Endothelial cell of umbilical vein (primary cell): ENCODE results near the gene MYH10. TPM values are rescaled to one million over a fixed set of nuclear protein-coding genes. Genes with fewer than 3 reads are reported as not detected.

Experiments
- BruUV-seq: library from RNA; stranded (reverse); fragments of 400-500 nt; replicated peaks from 2 replicates; lab custom pipeline; 2021; lab: Mats Ljungman, UMichigan
- CTCF ChIA-PET: fragments of 300-600, 350-600 bp; sonication (Branson Sonifier 250); formaldehyde crosslinking; loops from one replicate; lab custom pipeline; 2021; ENCODE audit warnings: antibody characterized with exemption, inconsistent platforms; lab: Charles Lee
- POLR2A ChIA-PET: fragments of 300-600, 350-600 bp; sonication (Branson Sonifier 250); formaldehyde crosslinking; loops from one replicate; lab custom pipeline; 2021; ENCODE audit warnings: antibody characterized with exemption, inconsistent platforms; lab: Charles Lee
- DNase-seq: peaks from one replicate; pipeline ENCODE4 v3.0.0-alpha.2; 2011; ENCODE audit warnings: low read depth, low spot score
- FAIRE-seq: peaks from 2 replicates; lab custom pipeline; 2011; peaks lifted over from hg19 to GRCh38; lab: Jason Lieb, UNC
- H2AFZ ChIP-seq: 2 replicates; pipeline ENCODE4 v1.6.0; 2012; ENCODE audit warnings: low read depth, low read length, control low read depth, inconsistent platforms
- H3K27ac ChIP-seq: 2 replicates; pipeline ENCODE4 v1.5.1; 2011; ENCODE audit warnings: low read depth, mild to moderate bottlenecking, control low read depth, low read length, moderate library complexity; ENCODE audit not compliant: insufficient read depth
- H3K27me3 ChIP-seq, 2 experiments: 2 replicates each; pipeline versions ENCODE4 v1.6.0 to v1.6.1; 2011; ENCODE audit warnings: low read length in 2 of 2, mixed read lengths in 1 of 2; ENCODE audit not compliant: control insufficient read depth in 2 of 2, insufficient read depth in 2 of 2
- H3K36me3 ChIP-seq, 2 experiments: 2 replicates in 1 of 2; 3 replicates in 1 of 2; pipeline ENCODE4 v1.5.1; 2011; ENCODE audit warnings: low read length in 2 of 2, mild to moderate bottlenecking in 1 of 2, moderate library complexity in 1 of 2; ENCODE audit not compliant: control insufficient read depth in 2 of 2, insufficient read depth in 2 of 2; ENCODE audit errors: extremely low read depth in 1 of 2
- H3K4me1 ChIP-seq: 3 replicates; pipeline ENCODE4 v1.5.1; 2011; ENCODE audit warnings: mild to moderate bottlenecking, low read length; ENCODE audit not compliant: control insufficient read depth, insufficient read depth; ENCODE audit errors: extremely low read depth
- H3K4me2 ChIP-seq: 2 replicates; pipeline ENCODE4 v1.6.1; 2011; ENCODE audit warnings: low read length, control low read depth, mixed read lengths; ENCODE audit not compliant: insufficient read depth
- H3K4me3 ChIP-seq, 3 experiments: fragments of 200-600 bp in 1 of 3; sonication (generic), shearing (Covaris generic) in 1 of 3; replicated peaks in 1 of 3; 2 replicates each; pipeline ENCODE4 v1.5.1; 2011 to 2016; ENCODE audit warnings: control low read depth in 3 of 3, low read length in 3 of 3, mild to moderate bottlenecking in 2 of 3, inconsistent platforms in 1 of 3, low read depth in 1 of 3, moderate library complexity in 1 of 3; ENCODE audit not compliant: insufficient read depth in 1 of 3
- H3K79me2 ChIP-seq: 2 replicates; pipeline ENCODE4 v1.6.0; 2012; ENCODE audit warnings: low read length, inconsistent platforms; ENCODE audit not compliant: control insufficient read depth, insufficient read depth
- H3K9ac ChIP-seq: replicated peaks from 2 replicates; pipeline ENCODE3; 2011; ENCODE audit warnings: low read length, control low read depth; ENCODE audit not compliant: insufficient read depth; ENCODE audit errors: extremely low read depth
- H3K9me1 ChIP-seq: replicated peaks from 3 replicates; pipeline ENCODE4 v1.6.0; 2011; ENCODE audit warnings: mild to moderate bottlenecking, low read length; ENCODE audit not compliant: control insufficient read depth, insufficient read depth; ENCODE audit errors: extremely low read depth
- H3K9me3 ChIP-seq: replicated peaks from 2 replicates; pipeline ENCODE4 v1.5.1; 2012; ENCODE audit warnings: low read length, inconsistent platforms; ENCODE audit not compliant: control insufficient read depth, insufficient read depth
- H4K20me1 ChIP-seq: replicated peaks from 2 replicates; pipeline ENCODE3; 2011; ENCODE audit warnings: mild to moderate bottlenecking, low read length; ENCODE audit not compliant: control insufficient read depth, insufficient read depth; ENCODE audit errors: extremely low read depth
- CTCF ChIP-seq, 2 donors: IDR thresholded peaks; 1 replicate in 1 of 2; 2 replicates in 1 of 2; pipeline ENCODE4 v1.5.1; 2011; ENCODE audit warnings: low read length in 2 of 2, mild to moderate bottlenecking in 2 of 2, moderate library complexity in 2 of 2, control low read depth in 1 of 2, inconsistent platforms in 1 of 2, low read depth in 1 of 2; ENCODE audit not compliant: insufficient read depth in 1 of 2; ENCODE audit errors: extremely low read depth in 1 of 2
- EZH2 ChIP-seq: IDR thresholded peaks from 2 replicates; pipeline ENCODE4 v1.6.1; 2012; ENCODE audit warnings: borderline replicate concordance, low read depth, mild to moderate bottlenecking, moderate library complexity, low read length, inconsistent platforms; ENCODE audit not compliant: severe bottlenecking
- FOS ChIP-seq: IDR thresholded peaks from 2 replicates; pipeline ENCODE4 v1.6.1; 2011; ENCODE audit warnings: mild to moderate bottlenecking, low read length, moderate library complexity, borderline replicate concordance; ENCODE audit not compliant: insufficient read depth
- GATA2 ChIP-seq: IDR thresholded peaks from 2 replicates; pipeline ENCODE4 v1.7.0; 2011; ENCODE audit warnings: low read depth, mild to moderate bottlenecking, moderate library complexity, mixed read lengths, low read length; ENCODE audit not compliant: insufficient read length, insufficient read depth
- JUN ChIP-seq: IDR thresholded peaks from 2 replicates; pipeline ENCODE4 v1.6.1; 2011; ENCODE audit warnings: borderline replicate concordance, low read depth; ENCODE audit not compliant: insufficient read length, insufficient read depth
- MAX ChIP-seq: IDR thresholded peaks from 2 replicates; pipeline ENCODE4 v1.6.1; 2011; ENCODE audit not compliant: insufficient read depth, insufficient read length
- MYC ChIP-seq: IDR thresholded peaks from one replicate; pipeline ENCODE4 v1.6.1; 2011; ENCODE audit warnings: mild to moderate bottlenecking, low read depth, low read length
- POLR2A ChIP-seq: IDR thresholded peaks from 2 replicates; pipeline ENCODE4 v1.6.1; 2012; ENCODE audit warnings: low read depth, mild to moderate bottlenecking, control low read depth, low read length
- POLR2AphosphoS5 ChIP-seq: IDR thresholded peaks from 2 replicates; pipeline ENCODE4 v1.6.1; 2012; ENCODE audit warnings: low read depth, mild to moderate bottlenecking, control low read depth, low read length, moderate library complexity; ENCODE audit not compliant: insufficient read depth
- dilution Hi-C: fragments of 300-500 bp; cut with MboI; formaldehyde crosslinking; loops from one replicate; pipeline ENCODE4 v1.15.0; 2019; ENCODE audit warnings: low sequenced_read_pairs; ENCODE audit not compliant: extremely low pct_ligation_motif_present
- intact Hi-C: fragments of 100-400 bp; cut with micrococcal nuclease; formaldehyde crosslinking; loops from one replicate; pipeline ENCODE4 v1.10.0; 2022
- polyA plus RNA-seq, 4 experiments: library from polyadenylated mRNA; depleted of rRNA in 3 of 4; stranded (reverse) in 3 of 4; unstranded in 1 of 4; fragments of >200 nt; gene quantifications; 2 replicates each; pipeline versions ENCODE4 v1.2.1 to v1.2.3, GENCODE V29; 2011 to 2012; ENCODE audit warnings: missing spikeins in 1 of 4
- total RNA-seq: library from RNA; stranded (reverse); gene quantifications from 2 replicates; pipeline ENCODE4 v1.2.3, GENCODE V29; 2021

MYH10 gene
- total and polyA plus RNA-seq, 2 donors (not counting 3 experiments of a cell fraction or from before 2014, with no cell fraction given), result 73.4 to 232 TPM

- no peak overlapping the region for H3K27ac ChIP-seq
- H3K9ac ChIP-seq, result no peak overlapping the region
- peaks cover 38% of the 10 kb centered on the region for H3K79me2 ChIP-seq
- BruUV-seq, result no TSS peak
- no peak for DNase-seq
- no peak overlapping the region for H3K4me2 ChIP-seq
- intact Hi-C loops (no loop called here), dilution Hi-C loops (no loop called here)
- H3K36me3 ChIP-seq, result peaks cover 27 to 31% of the 10 kb centered on the region in 2 experiments
- no peak overlapping the region for H2AFZ ChIP-seq
- no peak overlapping the region for H3K4me3 ChIP-seq
- H4K20me1 ChIP-seq, result no peaks in the 10 kb centered on the region
- TF ChIP-seq MAX (no peak), MYC (no peak), CTCF (IDR thresholded peaks at IDR 0.05; ENCODE audit: extremely low read depth in 1 of 2, insufficient read depth in 1 of 2, low read depth in 1 of 2, low read length in 2 of 2) (no peak), POLR2AphosphoS5 (no peak), EZH2 (no peak), POLR2A (no peak), GATA2 (no peak), JUN (no peak), FOS (no peak)
- POLR2A ChIA-PET, result no interaction called here
- CTCF ChIA-PET, result interaction anchor here (1.3 kb wide), 1 partner anchor 70 kb away, joined by 3 read pairs; no protein-coding TSS in a partner anchor
- no peaks in the 10 kb centered on the region for H3K9me1 ChIP-seq
- H3K9me3 ChIP-seq, result no peaks in the 10 kb centered on the region
- H3K27me3 ChIP-seq, result no peaks in the 10 kb centered on the region
- no peak for FAIRE-seq
- H3K4me1 ChIP-seq, result no peaks in the 10 kb centered on the region
These were observed 170.7 kb downstream of the MYH10 start for GRCh38 chr17:8459831-8460230.
